Keratinocyte (primary cell): ENCODE results near the gene REEP3. TPM values are rescaled to one million over a fixed set of nuclear protein-coding genes. Genes with fewer than 3 reads are reported as not detected.
A peak's percentile ranks its signal among the peaks of the same experiment; 100 is the strongest.

ENCODE experiments used
- DNase-seq: peaks from one replicate; pipeline ENCODE4 v3.0.0-alpha.2; 2011; ENCODE audit warnings: low read depth, missing footprints, low spot score
- FAIRE-seq: peaks from 2 replicates; lab custom pipeline; 2011; peaks lifted over from hg19 to GRCh38; lab: Jason Lieb, UNC
- H2AFZ ChIP-seq: 2 replicates; pipeline ENCODE4 v1.6.0; 2012; ENCODE audit warnings: low read length, control low read depth, inconsistent platforms; ENCODE audit not compliant: control insufficient read depth
- H3K27ac ChIP-seq: 2 replicates; pipeline ENCODE4 v1.5.1; 2011; ENCODE audit warnings: low read length; ENCODE audit not compliant: control insufficient read depth, insufficient read depth
- H3K27me3 ChIP-seq: 3 replicates; pipeline ENCODE4 v1.6.0; 2011; ENCODE audit warnings: low read length; ENCODE audit not compliant: control insufficient read depth, insufficient read depth; ENCODE audit errors: extremely low read depth
- H3K36me3 ChIP-seq, 2 experiments: 2 replicates in 1 of 2; 3 replicates in 1 of 2; pipeline ENCODE4 v1.5.1; 2011; ENCODE audit warnings: low read length in 2 of 2, mild to moderate bottlenecking in 1 of 2; ENCODE audit not compliant: control insufficient read depth in 2 of 2, insufficient read depth in 2 of 2; ENCODE audit errors: extremely low read depth in 1 of 2
- H3K4me1 ChIP-seq: 3 replicates; pipeline ENCODE4 v1.5.1; 2011; ENCODE audit warnings: low read length; ENCODE audit not compliant: control insufficient read depth, insufficient read depth; ENCODE audit errors: extremely low read depth
- H3K4me2 ChIP-seq: 3 replicates; pipeline ENCODE4 v1.6.0; 2011; ENCODE audit warnings: low read depth, low read length; ENCODE audit not compliant: control insufficient read depth, insufficient read depth; ENCODE audit errors: extremely low read depth
- H3K4me3 ChIP-seq, 3 experiments: fragments of 200-600 bp in 1 of 3; sonication (generic) in 1 of 3; 2 replicates in 2 of 3; 3 replicates in 1 of 3; pipeline ENCODE4 v1.5.1; 2011 to 2016; ENCODE audit warnings: low read length in 3 of 3, mild to moderate bottlenecking in 3 of 3, control low read depth in 2 of 3, inconsistent platforms in 1 of 3, low read depth in 1 of 3, mixed read lengths in 1 of 3, mixed run types in 1 of 3, moderate library complexity in 1 of 3; ENCODE audit not compliant: control insufficient read depth in 2 of 3, insufficient read depth in 2 of 3; ENCODE audit errors: extremely low read depth in 1 of 3
- H3K79me2 ChIP-seq: 2 replicates; pipeline ENCODE4 v1.6.0; 2012; ENCODE audit warnings: low read length; ENCODE audit not compliant: control insufficient read depth, insufficient read depth
- H3K9ac ChIP-seq: 3 replicates; pipeline ENCODE4 v1.6.0; 2011; ENCODE audit warnings: low read length; ENCODE audit not compliant: control insufficient read depth, insufficient read depth; ENCODE audit errors: extremely low read depth
- H3K9me1 ChIP-seq: 3 replicates; pipeline ENCODE4 v1.6.0; 2011; ENCODE audit warnings: low read length; ENCODE audit not compliant: control insufficient read depth, insufficient read depth; ENCODE audit errors: extremely low read depth
- H3K9me3 ChIP-seq: 2 replicates; pipeline ENCODE4 v1.5.1; 2012; ENCODE audit warnings: low read depth, low read length; ENCODE audit not compliant: control insufficient read depth
- H4K20me1 ChIP-seq: 3 replicates; pipeline ENCODE4 v1.6.0; 2011; ENCODE audit warnings: low read length; ENCODE audit not compliant: control insufficient read depth, insufficient read depth; ENCODE audit errors: extremely low read depth
- EZH2 ChIP-seq: IDR thresholded peaks from one replicate; pipeline ENCODE4 v1.6.1; 2012; ENCODE audit warnings: inconsistent platforms, mild to moderate bottlenecking, low read length, moderate library complexity
- dilution Hi-C: fragments of 300-500 bp; cut with MboI; formaldehyde crosslinking; loops from one replicate; pipeline ENCODE4 v1.7.0; 2020; ENCODE audit warnings: low sequenced_read_pairs; ENCODE audit not compliant: extremely low pct_ligation_motif_present
- polyA plus RNA-seq, 5 experiments: library from polyadenylated mRNA; depleted of rRNA in 3 of 5; stranded (reverse) in 3 of 5; stranded (forward) in 1 of 5; unstranded in 1 of 5; fragments of >200 nt; gene quantifications; 1 replicate in 1 of 5; 2 replicates in 3 of 5; 3 replicates in 1 of 5; pipeline versions ENCODE4 v1.2.1 to v1.2.3, GENCODE V29; 2011 to 2012; ENCODE audit warnings: missing spikeins in 2 of 5, low read depth in 1 of 5, low replicate concordance in 1 of 5
- small RNA-seq, 3 experiments: library from RNA; depleted of rRNA; stranded (forward); fragments of <200 nt; gene quantifications; one replicate each; pipeline ENCODE3, GENCODE V24; 2012; ENCODE audit warnings: low read depth in 3 of 3, low replicate concordance in 1 of 3; ENCODE audit not compliant: insufficient read length in 3 of 3
- TF ChIP-seq, protein P1 (sequence below), 3 experiments: IDR thresholded peaks in 1 of 3; conservative IDR thresholded peaks in 1 of 3; optimal IDR thresholded peaks in 1 of 3; 2 replicates in 2 of 3; 3 replicates in 1 of 3; pipeline versions ENCODE3 to v1.5.1; 2011; ENCODE audit warnings: low read length in 3 of 3, mild to moderate bottlenecking in 3 of 3, moderate library complexity in 2 of 3, control low read depth in 1 of 3, inconsistent platforms in 1 of 3; ENCODE audit not compliant: insufficient read depth in 2 of 3; ENCODE audit errors: extremely low read depth in 1 of 3

The REEP3 gene
- polyA plus RNA-seq, 1 donor (not counting 4 experiments of a cell fraction or from before 2014, with no cell fraction given): 52.8 TPM

DNA sequence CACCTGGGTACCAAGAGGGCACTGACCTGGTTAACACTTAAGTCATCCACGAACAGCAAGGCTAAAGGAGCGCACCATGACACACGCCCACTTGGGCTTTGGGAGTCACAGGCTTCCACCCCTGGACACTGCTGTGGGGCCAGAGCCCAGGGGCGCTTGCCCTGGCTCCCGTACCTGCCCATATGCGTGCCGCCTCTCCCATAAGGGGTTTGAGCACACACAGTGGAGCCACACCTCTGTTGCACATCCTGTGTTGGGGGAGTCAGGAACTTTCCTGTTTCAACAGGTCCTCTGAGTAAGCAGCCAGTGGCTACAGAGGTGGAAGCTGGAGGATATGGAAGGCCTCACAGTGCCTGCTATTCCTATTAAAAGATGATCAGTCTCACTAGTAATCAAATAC, 152.0 kb downstream of the REEP3 start:
- DNase-seq (peak; percentile 30), FAIRE-seq (no peak)
- Histone ChIP-seq H2AFZ (peak overlapping the region; percentile 36), H3K27ac (peak overlapping the region; percentile 41), H3K4me2 (peak overlapping the region; percentile 20), H3K9ac (no peak overlapping the region), H3K36me3 (no peaks in the 10 kb centered on the region), H3K79me2 (no peaks in the 10 kb centered on the region), H3K27me3 (no peaks in the 10 kb centered on the region), H3K4me3 (no peak overlapping the region), H3K9me1 (no peaks in the 10 kb centered on the region), H4K20me1 (no peaks in the 10 kb centered on the region), H3K4me1 (peaks cover 17% of the 10 kb centered on the region), H3K9me3 (no peaks in the 10 kb centered on the region)
- no peak for TF ChIP-seq EZH2
- TF ChIP-seq, protein P1, sequence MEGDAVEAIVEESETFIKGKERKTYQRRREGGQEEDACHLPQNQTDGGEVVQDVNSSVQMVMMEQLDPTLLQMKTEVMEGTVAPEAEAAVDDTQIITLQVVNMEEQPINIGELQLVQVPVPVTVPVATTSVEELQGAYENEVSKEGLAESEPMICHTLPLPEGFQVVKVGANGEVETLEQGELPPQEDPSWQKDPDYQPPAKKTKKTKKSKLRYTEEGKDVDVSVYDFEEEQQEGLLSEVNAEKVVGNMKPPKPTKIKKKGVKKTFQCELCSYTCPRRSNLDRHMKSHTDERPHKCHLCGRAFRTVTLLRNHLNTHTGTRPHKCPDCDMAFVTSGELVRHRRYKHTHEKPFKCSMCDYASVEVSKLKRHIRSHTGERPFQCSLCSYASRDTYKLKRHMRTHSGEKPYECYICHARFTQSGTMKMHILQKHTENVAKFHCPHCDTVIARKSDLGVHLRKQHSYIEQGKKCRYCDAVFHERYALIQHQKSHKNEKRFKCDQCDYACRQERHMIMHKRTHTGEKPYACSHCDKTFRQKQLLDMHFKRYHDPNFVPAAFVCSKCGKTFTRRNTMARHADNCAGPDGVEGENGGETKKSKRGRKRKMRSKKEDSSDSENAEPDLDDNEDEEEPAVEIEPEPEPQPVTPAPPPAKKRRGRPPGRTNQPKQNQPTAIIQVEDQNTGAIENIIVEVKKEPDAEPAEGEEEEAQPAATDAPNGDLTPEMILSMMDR (optimal IDR thresholded peaks at IDR 0.05 in 1 of 3, IDR thresholded peaks at IDR 0.05 in 1 of 3, conservative IDR thresholded peaks at IDR 0.05 in 1 of 3; ENCODE audit: extremely low read depth in 1 of 3, insufficient read depth in 2 of 3, low read length in 3 of 3): no peak
- dilution Hi-C loops: no loop called here

DNA sequence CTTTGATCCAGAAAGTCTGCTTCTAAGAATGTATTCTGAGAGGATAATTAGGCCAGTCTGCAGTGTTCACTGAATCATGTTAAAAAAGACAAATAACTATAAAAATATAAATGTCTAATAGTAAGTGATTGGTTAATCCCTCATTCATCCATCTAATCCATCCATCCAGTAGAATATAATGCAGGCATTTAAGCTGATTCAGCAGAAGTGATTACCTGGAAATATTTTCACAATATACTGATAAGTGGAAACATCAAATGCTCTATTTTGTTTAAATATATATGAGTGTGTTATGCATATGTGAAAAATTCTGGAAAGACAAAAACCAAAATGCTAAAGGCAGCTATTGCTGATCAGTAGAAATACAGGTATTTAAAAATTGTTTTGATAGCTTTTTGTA, 152.6 kb downstream of the REEP3 start:
- DNase-seq (no peak), FAIRE-seq (no peak)
- no peaks in the 10 kb centered on the region for H3K27me3 ChIP-seq
- H3K4me2 ChIP-seq: no peak overlapping the region
- H2AFZ ChIP-seq: no peak overlapping the region
- peaks cover 17% of the 10 kb centered on the region for H3K4me1 ChIP-seq
- no peak overlapping the region for H3K4me3 ChIP-seq
- no peaks in the 10 kb centered on the region for H3K36me3 ChIP-seq
- no peaks in the 10 kb centered on the region for H3K79me2 ChIP-seq
- TF ChIP-seq, protein P1 (optimal IDR thresholded peaks at IDR 0.05 in 1 of 3, IDR thresholded peaks at IDR 0.05 in 1 of 3, conservative IDR thresholded peaks at IDR 0.05 in 1 of 3; ENCODE audit: extremely low read depth in 1 of 3, insufficient read depth in 2 of 3, low read length in 3 of 3): no peak
- no peak for TF ChIP-seq EZH2
- dilution Hi-C loops: no loop called here
- H3K27ac ChIP-seq: no peak overlapping the region
- H3K9me1 ChIP-seq: no peaks in the 10 kb centered on the region
- no peak overlapping the region for H3K9ac ChIP-seq
- H4K20me1 ChIP-seq: no peaks in the 10 kb centered on the region
- H3K9me3 ChIP-seq: no peaks in the 10 kb centered on the region

Small RNAs within 50 kb of the gene (small RNA-seq; reads per million reads assigned to genes)
- 0 reads per million in 3 experiments for gene AC022022.1

Other genes with a start within 250 kb of the REEP3 start
- 24.9 to 38.2 TPM (median 26.6 TPM) in 3 replicates for gene JMJD1C, start 55.4 kb upstream of the REEP3 start, polyA plus RNA-seq